NCI-H510A (cell line): ENCODE measurements around the gene MYL10.

ENCODE experiments used
- DNase-seq: peaks from one replicate; lab custom pipeline; 2025; lab: John Stamatoyannopoulos, UW

MYL10 gene

DNA sequence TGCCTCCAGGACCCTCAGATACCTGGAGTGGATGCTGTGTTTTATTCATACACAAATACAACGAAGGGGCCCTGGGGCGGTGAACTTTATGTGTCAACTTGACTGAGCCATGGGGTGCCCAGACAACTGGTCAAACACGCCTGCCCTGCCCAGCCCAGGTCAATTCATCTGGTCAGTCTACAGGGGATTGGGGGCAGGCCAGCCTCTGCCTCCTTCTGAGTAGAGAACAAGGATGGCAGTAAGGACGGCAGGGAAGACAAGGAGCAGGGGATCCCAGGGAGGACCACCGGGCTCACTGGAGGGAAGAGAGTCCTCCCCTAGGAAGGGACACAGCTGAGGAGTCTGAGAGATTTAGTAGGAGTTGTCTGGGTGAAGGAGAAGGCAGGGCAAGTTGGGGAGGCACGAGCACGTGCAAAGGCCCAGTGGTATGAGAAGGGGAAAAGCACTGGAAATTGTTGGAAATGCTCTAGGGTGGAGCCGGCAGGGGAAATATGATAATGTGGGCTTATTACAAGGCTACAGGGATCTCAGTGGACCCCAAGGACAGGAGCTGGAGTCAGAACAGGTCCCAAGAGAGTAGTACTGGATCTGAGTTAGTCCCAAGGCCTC lies 63.4 kb downstream of the MYL10 start:
- no peak for DNase-seq

DNA sequence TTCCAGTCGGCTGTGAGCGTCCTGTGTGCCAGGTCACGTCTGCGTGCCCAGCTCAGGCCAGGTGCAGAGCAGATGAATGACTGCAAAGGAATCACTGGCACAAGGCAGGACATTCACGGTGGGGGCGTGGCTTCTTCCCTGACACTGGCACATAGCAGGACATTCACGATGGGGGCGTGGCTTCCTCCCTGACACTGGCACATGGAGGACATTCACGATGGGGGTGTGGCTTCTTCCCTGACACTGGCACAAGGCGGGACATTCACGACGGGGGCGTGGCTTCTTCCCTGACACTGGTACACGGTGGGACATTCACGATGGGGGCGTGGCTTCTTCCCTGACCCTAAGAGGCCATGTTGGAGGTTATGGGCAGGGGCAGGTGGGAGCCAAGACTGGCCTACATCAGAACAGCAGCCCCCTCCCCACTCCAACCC lies 64.3 kb downstream of the MYL10 start:
- no peak for DNase-seq

DNA sequence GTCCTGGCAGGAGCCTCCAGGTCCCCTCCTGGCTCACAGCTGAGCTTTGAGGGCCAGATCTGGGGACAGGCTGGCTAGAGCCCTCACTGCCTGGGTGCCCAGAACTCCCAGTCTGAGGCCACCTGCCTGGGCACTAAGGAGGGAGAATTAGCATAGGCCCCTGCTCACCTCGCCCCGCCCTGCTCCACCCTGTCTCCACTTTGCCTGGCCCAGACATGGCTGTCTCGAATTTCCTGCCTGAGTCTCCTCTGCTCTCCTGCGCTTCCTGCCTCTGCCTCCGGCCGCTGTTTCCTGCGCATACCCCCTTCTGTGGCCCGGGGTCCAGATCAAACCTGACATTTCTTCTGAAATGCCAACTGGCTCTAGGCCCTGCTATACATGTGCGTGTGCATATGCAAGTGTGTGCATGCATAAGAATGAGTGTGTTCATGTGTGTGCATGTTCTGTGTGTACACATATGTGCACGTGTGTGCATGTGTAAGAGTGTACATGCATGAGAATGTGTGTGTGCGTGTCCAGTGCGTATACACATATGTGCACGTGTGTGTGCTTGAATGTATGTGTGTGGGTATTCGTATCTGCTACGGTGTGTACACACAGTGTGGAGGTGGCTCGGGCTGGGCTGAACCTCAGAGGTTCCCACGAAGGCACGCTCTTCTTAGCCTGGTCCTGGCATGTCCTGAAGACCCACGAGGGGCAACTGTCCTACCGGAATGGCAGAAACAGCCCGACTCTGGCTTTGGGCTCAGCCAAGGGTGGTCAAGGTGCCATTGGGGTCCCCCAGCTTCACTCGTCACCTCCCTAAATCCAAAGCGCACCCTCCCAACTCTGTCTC lies 64.9 kb downstream of the MYL10 start:
- no peak for DNase-seq
